Activated CD8-positive, alpha-beta T cell treated with anti-CD3 and anti-CD28 coated beads for 36 hours (primary cell): Measurements from ENCODE around the gene SMAD3. TPM values are rescaled to one million over a fixed set of nuclear protein-coding genes. Genes with fewer than 3 reads are reported as not detected.
A peak's percentile ranks its signal among the peaks of the same experiment; 100 is the strongest.

Experiments used
- ATAC-seq: fragments of 200-7000 bp; cut with Tn5 transposase; one replicate; pipeline ENCODE4 v1.10.0; 2021; ENCODE audit warnings: mild to moderate bottlenecking, moderate library complexity
- CTCF ChIA-PET: fragments of 350-600 bp; sonication (Branson Sonifier 250); formaldehyde crosslinking; loops from one replicate; lab custom pipeline; 2021; ENCODE audit warnings: antibody characterized with exemption; lab: Charles Lee
- POLR2A ChIA-PET: fragments of 350-600 bp; sonication (Branson Sonifier 250); formaldehyde crosslinking; loops from one replicate; lab custom pipeline; 2021; ENCODE audit warnings: antibody characterized with exemption; lab: Charles Lee
- DNase-seq: peaks from one replicate; pipeline ENCODE4 v3.0.0-alpha.2; 2020
- H3K27ac Mint-ChIP-seq: one replicate; pipeline ENCODE4 v1.8.0; 2021; ENCODE audit warnings: mild to moderate bottlenecking, mixed read lengths
- H3K27me3 Mint-ChIP-seq: one replicate; pipeline ENCODE4 v1.8.0; 2021; ENCODE audit warnings: mixed read lengths
- H3K36me3 Mint-ChIP-seq: one replicate; pipeline ENCODE4 v1.8.0; 2021; ENCODE audit warnings: low read depth, mixed read lengths
- H3K4me1 Mint-ChIP-seq: one replicate; pipeline ENCODE4 v1.8.0; 2021; ENCODE audit warnings: low read depth, mixed read lengths
- H3K4me3 Mint-ChIP-seq: one replicate; pipeline ENCODE4 v1.8.0; 2021; ENCODE audit warnings: mild to moderate bottlenecking, moderate library complexity, mixed read lengths
- H3K9me3 Mint-ChIP-seq: one replicate; pipeline ENCODE4 v1.8.0; 2021; ENCODE audit warnings: mixed read lengths
- intact Hi-C: fragments of 100-400 bp; cut with micrococcal nuclease; formaldehyde crosslinking; loops from one replicate; pipeline ENCODE4 v1.10.0; 2022
- total RNA-seq, 2 experiments: library from RNA; stranded (reverse); gene quantifications; one replicate each; pipeline ENCODE4 v1.2.3, GENCODE V29; 2021
- TF ChIP-seq, protein P1 (sequence below): fragments of 200-600 bp; IDR thresholded peaks from one replicate; pipeline ENCODE4 v1.8.0; 2022; ENCODE audit warnings: antibody characterized with exemption, mild to moderate bottlenecking

Gene SMAD3
- total RNA-seq, 2 experiments from 2014 or later, result 22.3 to 24.7 TPM

DNA sequence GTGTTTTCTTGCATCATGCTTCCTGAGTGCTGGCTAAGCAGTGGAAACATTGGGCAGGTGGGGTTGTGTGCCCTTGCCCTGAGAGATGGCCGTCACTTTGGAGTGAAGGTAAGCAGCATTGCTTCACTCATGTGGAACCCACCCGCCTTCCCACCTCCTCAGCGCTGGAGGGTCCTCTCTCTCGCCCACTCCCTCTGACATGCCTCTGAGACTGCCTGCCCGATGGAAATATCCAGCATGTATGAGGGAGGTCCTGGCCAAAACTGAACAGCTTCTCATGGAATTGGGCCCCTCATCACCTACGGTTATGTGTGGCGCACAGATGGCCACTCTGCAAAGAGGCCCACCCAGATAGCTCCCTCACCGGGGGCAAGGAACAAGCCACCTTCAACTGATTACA is 48.6 kb downstream of the SMAD3 start:
- ChIA-PET POLR2A (interaction anchor here (0.7 to 1.2 kb wide), 2 partner anchors 11 to 155 kb away, joined by 4 read pairs; no protein-coding TSS in a partner anchor), CTCF (no interaction called here)
- H3K27ac Mint-ChIP-seq, result peak overlapping the region; percentile 62
- H3K36me3 Mint-ChIP-seq, result peaks cover 26% of the 10 kb centered on the region
- intact Hi-C loops, result no loop called here
- peaks cover 89% of the 10 kb centered on the region for H3K4me1 Mint-ChIP-seq
- TF ChIP-seq, protein P1, sequence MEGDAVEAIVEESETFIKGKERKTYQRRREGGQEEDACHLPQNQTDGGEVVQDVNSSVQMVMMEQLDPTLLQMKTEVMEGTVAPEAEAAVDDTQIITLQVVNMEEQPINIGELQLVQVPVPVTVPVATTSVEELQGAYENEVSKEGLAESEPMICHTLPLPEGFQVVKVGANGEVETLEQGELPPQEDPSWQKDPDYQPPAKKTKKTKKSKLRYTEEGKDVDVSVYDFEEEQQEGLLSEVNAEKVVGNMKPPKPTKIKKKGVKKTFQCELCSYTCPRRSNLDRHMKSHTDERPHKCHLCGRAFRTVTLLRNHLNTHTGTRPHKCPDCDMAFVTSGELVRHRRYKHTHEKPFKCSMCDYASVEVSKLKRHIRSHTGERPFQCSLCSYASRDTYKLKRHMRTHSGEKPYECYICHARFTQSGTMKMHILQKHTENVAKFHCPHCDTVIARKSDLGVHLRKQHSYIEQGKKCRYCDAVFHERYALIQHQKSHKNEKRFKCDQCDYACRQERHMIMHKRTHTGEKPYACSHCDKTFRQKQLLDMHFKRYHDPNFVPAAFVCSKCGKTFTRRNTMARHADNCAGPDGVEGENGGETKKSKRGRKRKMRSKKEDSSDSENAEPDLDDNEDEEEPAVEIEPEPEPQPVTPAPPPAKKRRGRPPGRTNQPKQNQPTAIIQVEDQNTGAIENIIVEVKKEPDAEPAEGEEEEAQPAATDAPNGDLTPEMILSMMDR, result no peak
- DNase-seq (no peak), ATAC-seq (no peak)
- no peak overlapping the region for H3K4me3 Mint-ChIP-seq
- no peaks in the 10 kb centered on the region for H3K27me3 Mint-ChIP-seq
- peaks cover 13% of the 10 kb centered on the region for H3K9me3 Mint-ChIP-seq

DNA sequence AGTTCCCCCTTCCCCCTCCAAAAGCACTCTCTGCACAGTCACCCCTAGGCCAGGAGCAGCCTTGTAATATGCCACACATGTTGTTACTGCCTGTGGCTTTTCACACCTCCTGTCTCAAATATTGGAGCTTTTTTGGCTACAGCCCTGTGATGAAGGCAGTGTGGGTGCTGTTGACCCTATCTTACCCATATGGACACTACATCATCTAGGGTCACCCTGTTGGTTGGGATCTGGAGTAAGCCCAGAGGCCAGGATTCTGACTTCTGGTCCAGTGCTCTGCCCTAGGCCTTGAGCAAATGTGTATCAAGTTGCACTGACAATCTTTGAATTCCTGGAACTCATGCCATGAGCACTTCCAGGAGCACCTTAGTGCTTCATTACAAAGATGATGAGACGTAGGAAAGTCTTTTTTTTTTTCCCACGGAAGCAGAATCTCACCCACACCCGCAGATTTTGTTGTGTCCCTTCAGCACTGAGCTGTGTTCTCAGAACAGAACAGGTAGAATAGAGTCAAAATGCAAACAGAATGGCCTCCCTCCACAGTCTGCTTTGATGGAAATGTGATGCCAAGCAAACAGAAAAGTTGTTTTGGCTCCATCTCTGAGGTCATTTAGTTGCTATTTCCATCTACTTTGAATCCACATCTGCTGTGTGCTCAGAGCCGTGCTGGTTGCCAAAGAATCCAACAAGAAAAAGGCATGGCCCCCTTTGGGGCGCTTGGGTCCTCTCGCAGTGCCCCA is 49.6 kb downstream of the SMAD3 start:
- no peak for DNase-seq
- peak; percentile 73 for ATAC-seq
- Mint-ChIP-seq H3K27ac (peak overlapping the region; percentile 62), H3K4me3 (no peak overlapping the region), H3K9me3 (peaks cover 13% of the 10 kb centered on the region), H3K4me1 (peaks cover 88% of the 10 kb centered on the region), H3K27me3 (no peaks in the 10 kb centered on the region), H3K36me3 (peaks cover 23% of the 10 kb centered on the region)
- TF ChIP-seq, protein P1, result no peak
- CTCF ChIA-PET, result no interaction called here
- intact Hi-C loops, result no loop called here
- POLR2A ChIA-PET, result interaction anchor here (0.6 to 1.0 kb wide), 3 partner anchors 25 to 50 kb away, joined by 3 read pairs; no protein-coding TSS in a partner anchor

DNA sequence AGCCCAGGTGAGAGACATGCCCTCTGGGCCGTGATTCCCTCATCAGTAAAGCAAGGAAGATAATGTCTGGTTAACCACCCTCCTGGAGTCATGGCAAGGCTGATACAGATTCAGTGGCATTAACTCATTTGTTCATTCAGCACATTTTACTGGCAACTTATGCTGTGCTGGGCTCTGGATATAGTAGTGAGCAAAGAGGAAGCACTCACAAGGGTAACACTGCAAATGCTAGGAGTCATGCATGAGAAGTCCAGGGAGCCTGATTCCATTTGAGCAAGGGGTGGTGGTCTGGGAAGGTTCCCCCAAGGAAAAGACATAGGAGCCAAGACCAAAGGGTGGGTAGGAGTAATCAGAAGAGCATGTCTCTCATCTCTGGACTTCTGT is 50.2 kb downstream of the SMAD3 start:
- no peak overlapping the region for H3K4me3 Mint-ChIP-seq
- H3K4me1 Mint-ChIP-seq, result peaks cover 88% of the 10 kb centered on the region
- H3K36me3 Mint-ChIP-seq, result peaks cover 17% of the 10 kb centered on the region
- H3K27ac Mint-ChIP-seq, result peak overlapping the region; percentile 62
- ATAC-seq (no peak), DNase-seq (no peak)
- TF ChIP-seq, protein P1, result no peak
- no peaks in the 10 kb centered on the region for H3K27me3 Mint-ChIP-seq
- H3K9me3 Mint-ChIP-seq, result peaks cover 9% of the 10 kb centered on the region
- intact Hi-C loops, result no loop called here
- ChIA-PET CTCF (interaction anchor here (1.1 to 1.7 kb wide), 2 partner anchors 27 to 33 kb away, joined by 3 to 4 read pairs; no protein-coding TSS in a partner anchor), POLR2A (interaction anchor here (0.6 to 4.1 kb wide), 5 partner anchors 13 to 76 kb away, joined by 3 to 19 read pairs (median 3); no protein-coding TSS in a partner anchor)

DNA sequence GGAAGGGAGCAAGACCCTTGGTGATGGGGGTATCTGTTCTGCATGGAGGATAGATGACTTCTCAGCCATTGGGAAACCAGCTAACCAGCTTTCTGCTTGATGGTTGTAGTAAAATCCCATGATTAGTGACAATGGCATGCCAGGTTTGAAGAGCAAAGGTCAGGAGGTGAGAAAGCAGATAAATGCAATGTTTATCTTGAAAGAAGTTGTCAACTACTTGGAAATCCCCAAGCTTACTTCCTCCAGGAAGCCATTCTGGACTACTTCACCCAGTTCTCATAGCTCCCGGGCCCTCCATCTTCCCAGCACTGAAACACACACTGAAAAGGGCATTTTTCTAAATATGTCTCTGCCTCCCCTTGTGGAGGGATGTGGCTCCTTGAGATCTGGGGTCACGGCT is 51.3 kb downstream of the SMAD3 start:
- no peak for ATAC-seq
- POLR2A ChIA-PET, result interaction anchor here (1.0 to 4.1 kb wide), 7 partner anchors 10 to 45 kb away, joined by 3 to 19 read pairs (median 3); no protein-coding TSS in a partner anchor

More for the DNA sequence above, 51.3 kb downstream of the SMAD3 start:
- Mint-ChIP-seq H3K9me3 (peaks cover 2% of the 10 kb centered on the region), H3K4me1 (peaks cover 88% of the 10 kb centered on the region), H3K27me3 (no peaks in the 10 kb centered on the region), H3K27ac (peak overlapping the region; percentile 62), H3K36me3 (peaks cover 8% of the 10 kb centered on the region), H3K4me3 (no peak overlapping the region)
- TF ChIP-seq, protein P1, result no peak
- CTCF ChIA-PET, result interaction anchor here (0.7 to 1.7 kb wide), 9 partner anchors 10 to 170 kb away, joined by 3 to 5 read pairs (median 3); no protein-coding TSS in a partner anchor
- intact Hi-C loops, result no loop called here
- no peak for DNase-seq
